ENCODE measurements around the gene GGNBP2.

The GGNBP2 gene

GRCh38 chr17:36629252-36629847, 84.6 kb downstream of the GGNBP2 start:
- Histone ChIP-seq H3K9me3 (ENCODE audit: severe bottlenecking) (no peaks in the 10 kb centered on the region), H3K36me3 (ENCODE audit: low read depth) (no peaks in the 10 kb centered on the region), H3K27me3 (ENCODE audit: insufficient read depth, poor library complexity, severe bottlenecking) (peaks cover 2% of the 10 kb centered on the region), H3K27ac (ENCODE audit: poor library complexity, severe bottlenecking) (no peak overlapping the region), H3K4me1 (ENCODE audit: insufficient read depth, poor library complexity, severe bottlenecking) (no peaks in the 10 kb centered on the region), H3K4me3 (ENCODE audit: severe bottlenecking) (no peak overlapping the region)
- DNase-seq (ENCODE audit: low spot score) (no peak), ATAC-seq (ENCODE audit: low read depth) (peak; percentile 85)
- peak; percentile 91 for TF ChIP-seq CTCF (IDR thresholded peaks at IDR 0.05; ENCODE audit: poor library complexity, severe bottlenecking)

- no peak for TF ChIP-seq CTCF (IDR thresholded peaks at IDR 0.05; ENCODE audit: poor library complexity, severe bottlenecking)
- H3K4me1 ChIP-seq (ENCODE audit: insufficient read depth, poor library complexity, severe bottlenecking) = no peaks in the 10 kb centered on the region
- H3K36me3 ChIP-seq (ENCODE audit: low read depth) = no peaks in the 10 kb centered on the region
- no peak for ATAC-seq (ENCODE audit: low read depth)
- no peak overlapping the region for H3K4me3 ChIP-seq (ENCODE audit: severe bottlenecking)
- no peak overlapping the region for H3K27ac ChIP-seq (ENCODE audit: poor library complexity, severe bottlenecking)
- peaks cover 4% of the 10 kb centered on the region for H3K27me3 ChIP-seq (ENCODE audit: insufficient read depth, poor library complexity, severe bottlenecking)
- no peak for DNase-seq (ENCODE audit: low spot score)
- no peaks in the 10 kb centered on the region for H3K9me3 ChIP-seq (ENCODE audit: severe bottlenecking)
Observed at GRCh38 chr17:36629970-36630502, 85.3 kb downstream of the GGNBP2 start.

DNA sequence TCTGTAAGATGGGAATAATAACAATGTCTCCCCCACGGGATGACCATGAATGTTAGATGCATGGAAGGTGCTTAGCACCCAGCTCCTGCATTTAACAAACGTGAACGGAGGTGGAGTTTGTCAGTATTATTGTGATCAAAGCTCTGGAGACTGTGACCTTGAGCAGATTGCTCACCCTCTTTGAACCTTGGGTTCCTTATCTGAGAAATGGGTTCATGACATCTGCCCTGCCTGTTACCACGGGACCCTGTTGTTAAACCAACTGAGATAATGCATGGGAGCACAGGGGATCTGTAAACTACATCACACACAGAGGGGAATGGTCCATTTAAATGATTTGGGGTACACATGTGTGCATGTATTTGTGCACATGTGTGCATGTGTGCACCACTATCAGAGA, 86.3 kb downstream of the GGNBP2 start:
- Histone ChIP-seq H3K27me3 (ENCODE audit: insufficient read depth, poor library complexity, severe bottlenecking) (peaks cover 4% of the 10 kb centered on the region), H3K9me3 (ENCODE audit: severe bottlenecking) (no peaks in the 10 kb centered on the region), H3K27ac (ENCODE audit: poor library complexity, severe bottlenecking) (no peak overlapping the region), H3K36me3 (ENCODE audit: low read depth) (no peaks in the 10 kb centered on the region), H3K4me1 (ENCODE audit: insufficient read depth, poor library complexity, severe bottlenecking) (no peaks in the 10 kb centered on the region), H3K4me3 (ENCODE audit: severe bottlenecking) (no peak overlapping the region)
- ATAC-seq (ENCODE audit: low read depth) = no peak
- no peak for TF ChIP-seq CTCF (IDR thresholded peaks at IDR 0.05; ENCODE audit: poor library complexity, severe bottlenecking)
- DNase-seq (ENCODE audit: low spot score) = no peak

- DNase-seq (ENCODE audit: low spot score) = no peak
- Histone ChIP-seq H3K4me1 (ENCODE audit: insufficient read depth, poor library complexity, severe bottlenecking) (no peaks in the 10 kb centered on the region), H3K36me3 (ENCODE audit: low read depth) (no peaks in the 10 kb centered on the region), H3K4me3 (ENCODE audit: severe bottlenecking) (no peak overlapping the region), H3K27me3 (ENCODE audit: insufficient read depth, poor library complexity, severe bottlenecking) (peaks cover 7% of the 10 kb centered on the region), H3K9me3 (ENCODE audit: severe bottlenecking) (no peaks in the 10 kb centered on the region), H3K27ac (ENCODE audit: poor library complexity, severe bottlenecking) (no peak overlapping the region)
- TF ChIP-seq CTCF (IDR thresholded peaks at IDR 0.05; ENCODE audit: poor library complexity, severe bottlenecking) = no peak
- ATAC-seq (ENCODE audit: low read depth) = no peak
Observed at GRCh38 chr17:36632916-36633771, 88.4 kb downstream of the GGNBP2 start.
